Measurements from ENCODE around the gene ZNF148.

The ZNF148 gene

GRCh38 chr3:125236331-125236903 lies 138.7 kb downstream of the ZNF148 start:
- ChIA-PET POLR2A (no interaction called here), CTCF (interaction anchor here (0.9 to 2.1 kb wide), 7 partner anchors 9 to 79 kb away, joined by 3 to 6 read pairs (median 5); no protein-coding TSS in a partner anchor)
- no peak for DNase-seq (ENCODE audit: extremely low spot score)
- TF ChIP-seq, protein P1, sequence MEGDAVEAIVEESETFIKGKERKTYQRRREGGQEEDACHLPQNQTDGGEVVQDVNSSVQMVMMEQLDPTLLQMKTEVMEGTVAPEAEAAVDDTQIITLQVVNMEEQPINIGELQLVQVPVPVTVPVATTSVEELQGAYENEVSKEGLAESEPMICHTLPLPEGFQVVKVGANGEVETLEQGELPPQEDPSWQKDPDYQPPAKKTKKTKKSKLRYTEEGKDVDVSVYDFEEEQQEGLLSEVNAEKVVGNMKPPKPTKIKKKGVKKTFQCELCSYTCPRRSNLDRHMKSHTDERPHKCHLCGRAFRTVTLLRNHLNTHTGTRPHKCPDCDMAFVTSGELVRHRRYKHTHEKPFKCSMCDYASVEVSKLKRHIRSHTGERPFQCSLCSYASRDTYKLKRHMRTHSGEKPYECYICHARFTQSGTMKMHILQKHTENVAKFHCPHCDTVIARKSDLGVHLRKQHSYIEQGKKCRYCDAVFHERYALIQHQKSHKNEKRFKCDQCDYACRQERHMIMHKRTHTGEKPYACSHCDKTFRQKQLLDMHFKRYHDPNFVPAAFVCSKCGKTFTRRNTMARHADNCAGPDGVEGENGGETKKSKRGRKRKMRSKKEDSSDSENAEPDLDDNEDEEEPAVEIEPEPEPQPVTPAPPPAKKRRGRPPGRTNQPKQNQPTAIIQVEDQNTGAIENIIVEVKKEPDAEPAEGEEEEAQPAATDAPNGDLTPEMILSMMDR (IDR thresholded peaks at IDR 0.05; ENCODE audit: control extremely low read depth, extremely low read depth, low read depth, missing control alignments) = no peak

GRCh38 chr3:125234831-125235230 lies 140.3 kb downstream of the ZNF148 start:
- TF ChIP-seq, protein P1 (IDR thresholded peaks at IDR 0.05; ENCODE audit: control extremely low read depth, extremely low read depth, low read depth, missing control alignments) = no peak
- ChIA-PET POLR2A (no interaction called here), CTCF (no interaction called here)
- DNase-seq (ENCODE audit: extremely low spot score) = no peak

DNA sequence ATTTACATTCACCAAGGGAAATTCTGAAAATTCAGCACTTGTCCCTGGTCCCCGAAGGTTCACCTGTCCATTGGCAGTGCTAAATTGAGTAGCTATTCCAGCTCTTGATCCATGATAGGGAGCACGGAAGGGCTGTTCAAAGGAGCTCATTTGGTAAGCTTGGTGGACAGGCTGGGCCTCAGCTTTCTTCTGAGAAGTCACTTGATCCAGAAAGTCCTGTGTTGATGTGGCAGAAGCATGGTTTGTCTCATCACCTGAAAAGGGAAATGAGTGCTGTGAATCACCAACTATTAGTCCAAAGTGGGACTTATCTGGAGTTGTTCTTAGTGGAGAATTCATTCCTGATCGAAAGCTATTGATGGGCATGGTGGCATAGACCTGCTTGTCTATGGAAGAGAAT lies 142.7 kb downstream of the ZNF148 start:
- TF ChIP-seq, protein P1 (IDR thresholded peaks at IDR 0.05; ENCODE audit: control extremely low read depth, extremely low read depth, low read depth, missing control alignments) = no peak
- ChIA-PET POLR2A (interaction anchor here (0.7 kb wide), 1 partner anchor 20 kb away, joined by 4 read pairs; the partner anchor contains the start of gene SLC12A8), CTCF (interaction anchor here (0.7 to 1.5 kb wide), 7 partner anchors 9 to 41 kb away, joined by 3 to 4 read pairs (median 4); no protein-coding TSS in a partner anchor)
- no peak for DNase-seq (ENCODE audit: extremely low spot score)

- ChIA-PET POLR2A (interaction anchor here (0.7 kb wide), 1 partner anchor 20 kb away, joined by 4 read pairs; the partner anchor contains the start of gene SLC12A8), CTCF (interaction anchor here (0.7 to 1.5 kb wide), 6 partner anchors 10 to 40 kb away, joined by 3 to 4 read pairs (median 4); no protein-coding TSS in a partner anchor)
- TF ChIP-seq, protein P1 (IDR thresholded peaks at IDR 0.05; ENCODE audit: control extremely low read depth, extremely low read depth, low read depth, missing control alignments) = no peak
- DNase-seq (ENCODE audit: extremely low spot score) = no peak
Measured at GRCh38 chr3:125231895-125232294, 143.2 kb downstream of the ZNF148 start.

DNA sequence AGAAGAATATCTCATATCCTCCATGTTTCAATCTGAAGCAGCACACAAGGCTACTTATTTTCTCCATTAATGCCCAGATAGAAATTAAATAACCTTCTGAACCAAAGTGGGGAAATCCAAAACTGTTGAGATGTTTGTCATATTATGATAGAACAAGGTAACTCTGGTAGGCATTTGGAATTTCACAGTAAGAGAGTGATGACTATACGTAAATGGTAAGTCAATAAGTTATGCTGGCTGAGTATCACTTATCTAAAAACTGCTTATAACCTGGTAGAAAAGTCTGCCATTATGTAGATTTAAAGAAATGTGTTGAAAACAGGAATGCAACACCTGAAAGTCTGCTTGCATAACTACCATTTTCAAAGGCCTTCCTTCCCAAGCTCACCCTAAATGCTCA lies 145.4 kb downstream of the ZNF148 start:
- TF ChIP-seq, protein P1 (IDR thresholded peaks at IDR 0.05; ENCODE audit: control extremely low read depth, extremely low read depth, low read depth, missing control alignments) = no peak
- ChIA-PET CTCF (no interaction called here), POLR2A (no interaction called here)
- no peak for DNase-seq (ENCODE audit: extremely low spot score)

DNA sequence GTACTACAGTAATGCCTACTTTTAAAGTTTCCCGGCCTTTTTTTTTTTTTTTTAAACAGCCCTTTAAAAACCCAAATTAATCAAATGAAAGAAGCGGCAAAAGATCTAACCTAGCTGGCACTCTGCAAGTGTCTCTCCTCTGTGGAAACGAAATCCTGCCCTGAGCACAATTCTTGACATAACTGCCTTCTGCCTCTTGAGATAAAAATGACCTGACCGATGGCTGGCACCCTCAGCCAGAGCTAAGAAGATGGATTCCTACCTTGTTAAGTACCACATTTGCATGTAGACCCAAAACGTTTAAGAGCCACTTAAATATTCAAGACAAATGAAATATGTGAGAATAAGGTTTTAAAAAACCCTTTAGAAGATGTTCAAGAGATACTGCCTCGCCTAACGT lies 146.0 kb downstream of the ZNF148 start:
- ChIA-PET POLR2A (no interaction called here), CTCF (no interaction called here)
- no peak for DNase-seq (ENCODE audit: extremely low spot score)
- TF ChIP-seq, protein P1 (IDR thresholded peaks at IDR 0.05; ENCODE audit: control extremely low read depth, extremely low read depth, low read depth, missing control alignments) = no peak
